ENCODE results near the gene SWAP70. TPM values are rescaled to one million over a fixed set of nuclear protein-coding genes. Genes with fewer than 3 reads are reported as not detected.

Gene SWAP70
- polyA plus RNA-seq, 1 experiment, result 24.6 TPM

- CTCF ChIA-PET, result no interaction called here
- POLR2A ChIA-PET, result interaction anchor here (1.0 kb wide), 1 partner anchor 12 kb away, joined by 3 read pairs; no protein-coding TSS in a partner anchor
Measured at GRCh38 chr11:9777066-9777465, 113.2 kb downstream of the SWAP70 start.

GRCh38 chr11:9777525-9777924, 113.6 kb downstream of the SWAP70 start:
- CTCF ChIA-PET, result no interaction called here
- no peak overlapping the region for H3K27ac ChIP-seq (ENCODE audit: low read depth, low read length)
- TF ChIP-seq, protein P1, sequence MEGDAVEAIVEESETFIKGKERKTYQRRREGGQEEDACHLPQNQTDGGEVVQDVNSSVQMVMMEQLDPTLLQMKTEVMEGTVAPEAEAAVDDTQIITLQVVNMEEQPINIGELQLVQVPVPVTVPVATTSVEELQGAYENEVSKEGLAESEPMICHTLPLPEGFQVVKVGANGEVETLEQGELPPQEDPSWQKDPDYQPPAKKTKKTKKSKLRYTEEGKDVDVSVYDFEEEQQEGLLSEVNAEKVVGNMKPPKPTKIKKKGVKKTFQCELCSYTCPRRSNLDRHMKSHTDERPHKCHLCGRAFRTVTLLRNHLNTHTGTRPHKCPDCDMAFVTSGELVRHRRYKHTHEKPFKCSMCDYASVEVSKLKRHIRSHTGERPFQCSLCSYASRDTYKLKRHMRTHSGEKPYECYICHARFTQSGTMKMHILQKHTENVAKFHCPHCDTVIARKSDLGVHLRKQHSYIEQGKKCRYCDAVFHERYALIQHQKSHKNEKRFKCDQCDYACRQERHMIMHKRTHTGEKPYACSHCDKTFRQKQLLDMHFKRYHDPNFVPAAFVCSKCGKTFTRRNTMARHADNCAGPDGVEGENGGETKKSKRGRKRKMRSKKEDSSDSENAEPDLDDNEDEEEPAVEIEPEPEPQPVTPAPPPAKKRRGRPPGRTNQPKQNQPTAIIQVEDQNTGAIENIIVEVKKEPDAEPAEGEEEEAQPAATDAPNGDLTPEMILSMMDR (IDR thresholded peaks at IDR 0.05; ENCODE audit: low read depth, low read length), result no peak
- H3K4me3 ChIP-seq (ENCODE audit: low read depth, low read length), result peak overlapping the region; percentile 50
- no peak for DNase-seq (ENCODE audit: low read depth, low spot score)
- H3K9me3 ChIP-seq (ENCODE audit: control insufficient read depth, insufficient read depth, low read length), result no peaks in the 10 kb centered on the region
- POLR2A ChIA-PET, result interaction anchor here (1.0 kb wide), 1 partner anchor 12 kb away, joined by 3 read pairs; no protein-coding TSS in a partner anchor
- H3K27me3 ChIP-seq (ENCODE audit: control insufficient read depth, insufficient read depth, low read length), result no peaks in the 10 kb centered on the region

More at GRCh38 chr11:9777066-9777465, 113.2 kb downstream of the SWAP70 start:
- TF ChIP-seq, protein P1 (IDR thresholded peaks at IDR 0.05; ENCODE audit: low read depth, low read length), result no peak
- H3K27me3 ChIP-seq (ENCODE audit: control insufficient read depth, insufficient read depth, low read length), result no peaks in the 10 kb centered on the region
- no peaks in the 10 kb centered on the region for H3K9me3 ChIP-seq (ENCODE audit: control insufficient read depth, insufficient read depth, low read length)
- H3K27ac ChIP-seq (ENCODE audit: low read depth, low read length), result no peak overlapping the region
- no peak for DNase-seq (ENCODE audit: low read depth, low spot score)
- H3K4me3 ChIP-seq (ENCODE audit: low read depth, low read length), result peak overlapping the region; percentile 50

DNA sequence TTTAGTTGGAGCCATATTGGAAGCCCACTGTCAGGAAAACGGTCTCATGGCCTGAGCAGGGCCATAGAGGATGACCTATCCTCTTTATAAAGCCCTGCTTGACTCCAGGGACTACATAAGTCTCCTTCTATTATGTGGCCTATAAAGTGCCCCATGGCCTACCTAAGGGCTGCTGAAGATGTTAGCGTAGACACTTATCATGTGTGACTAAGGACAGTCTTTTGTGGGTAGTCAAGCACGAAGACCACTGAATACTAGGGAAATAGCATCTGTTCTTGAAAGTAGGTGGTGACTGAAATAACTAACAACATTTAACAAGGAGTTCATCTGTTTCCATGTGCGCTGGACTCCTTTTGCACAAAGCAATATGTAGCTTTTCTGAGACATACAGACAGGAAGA, 117.1 kb downstream of the SWAP70 start:
- POLR2A ChIA-PET, result no interaction called here

GRCh38 chr11:9783986-9784385, 120.1 kb downstream of the SWAP70 start:
- no peak overlapping the region for H3K4me3 ChIP-seq (ENCODE audit: low read depth, low read length)
- no peaks in the 10 kb centered on the region for H3K27me3 ChIP-seq (ENCODE audit: control insufficient read depth, insufficient read depth, low read length)
- DNase-seq (ENCODE audit: low read depth, low spot score), result no peak
- CTCF ChIA-PET, result interaction anchor here (0.7 kb wide), 1 partner anchor 44 kb away, joined by 3 read pairs; no protein-coding TSS in a partner anchor
- POLR2A ChIA-PET, result no interaction called here
- TF ChIP-seq, protein P1 (IDR thresholded peaks at IDR 0.05; ENCODE audit: low read depth, low read length), result no peak
- no peaks in the 10 kb centered on the region for H3K9me3 ChIP-seq (ENCODE audit: control insufficient read depth, insufficient read depth, low read length)
- no peak overlapping the region for H3K27ac ChIP-seq (ENCODE audit: low read depth, low read length)

More for the DNA sequence above, 117.1 kb downstream of the SWAP70 start:
- CTCF ChIA-PET, result no interaction called here
- Histone ChIP-seq H3K27me3 (ENCODE audit: control insufficient read depth, insufficient read depth, low read length) (no peaks in the 10 kb centered on the region), H3K9me3 (ENCODE audit: control insufficient read depth, insufficient read depth, low read length) (no peaks in the 10 kb centered on the region), H3K27ac (ENCODE audit: low read depth, low read length) (no peak overlapping the region), H3K4me3 (ENCODE audit: low read depth, low read length) (no peak overlapping the region)
- no peak for DNase-seq (ENCODE audit: low read depth, low spot score)
- TF ChIP-seq, protein P1 (IDR thresholded peaks at IDR 0.05; ENCODE audit: low read depth, low read length), result no peak

DNA sequence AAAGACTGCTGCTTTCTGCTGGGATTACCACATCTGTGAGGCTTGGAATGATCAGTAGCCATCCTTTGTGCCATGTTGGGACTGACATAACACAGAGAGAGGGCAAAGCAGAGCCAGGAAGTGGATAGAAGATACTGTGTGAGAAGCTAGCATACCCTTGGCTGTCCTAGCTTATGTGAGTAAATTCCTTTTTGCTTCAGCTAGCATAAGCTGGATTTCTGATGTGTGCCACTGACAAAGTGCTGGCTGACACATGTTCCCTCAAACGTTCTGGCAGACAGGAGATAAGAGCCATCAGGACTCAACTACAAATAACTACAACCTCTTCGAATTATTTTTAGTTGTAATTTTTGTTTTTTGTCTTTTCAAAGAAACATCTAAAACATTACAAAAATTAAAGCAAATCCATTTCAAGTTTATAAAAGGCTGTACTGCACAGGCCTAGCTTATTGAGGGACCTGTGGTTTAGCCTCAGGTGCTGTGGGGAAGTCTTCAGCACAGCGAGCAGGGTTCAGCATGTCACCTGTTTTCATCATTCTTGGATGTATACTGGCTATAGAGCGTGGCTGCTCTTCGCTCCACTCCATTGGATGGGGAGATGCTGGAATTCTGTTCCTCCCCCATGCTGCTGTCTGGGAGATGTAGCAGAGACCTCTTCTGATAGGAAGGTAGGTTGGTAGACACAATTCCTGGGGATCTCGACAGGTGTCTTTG, 120.9 kb downstream of the SWAP70 start:
- ChIA-PET CTCF (interaction anchor here (0.7 kb wide), 1 partner anchor 43 kb away, joined by 3 read pairs; no protein-coding TSS in a partner anchor), POLR2A (interaction anchor here (0.7 kb wide), 1 partner anchor 26 kb away, joined by 4 read pairs; no protein-coding TSS in a partner anchor)
- Histone ChIP-seq H3K27ac (ENCODE audit: low read depth, low read length) (peak overlapping the region; percentile 62), H3K27me3 (ENCODE audit: control insufficient read depth, insufficient read depth, low read length) (no peaks in the 10 kb centered on the region), H3K4me3 (ENCODE audit: low read depth, low read length) (no peak overlapping the region), H3K9me3 (ENCODE audit: control insufficient read depth, insufficient read depth, low read length) (no peaks in the 10 kb centered on the region)
- DNase-seq (ENCODE audit: low read depth, low spot score), result no peak
- TF ChIP-seq, protein P1 (IDR thresholded peaks at IDR 0.05; ENCODE audit: low read depth, low read length), result no peak

Data from AG04450 (cell line).